Measurements from ENCODE around the gene IRX1.
A peak's percentile ranks its signal among the peaks of the same experiment; 100 is the strongest.

IRX1 gene

GRCh38 chr5:3595006-3595961, at the start of gene IRX1:
Gene IRX1, plus strand, starts transcription at chr5:3595832. Its CDS starts 274 bp downstream, at chr5:3596106.
- DNase-seq (ENCODE audit: low read depth): peak; percentile 18

- no peak for DNase-seq (ENCODE audit: low read depth)
Measured at GRCh38 chr5:3546028-3546427, 49.6 kb upstream of the IRX1 start.

- DNase-seq (ENCODE audit: low read depth): no peak
Measured at GRCh38 chr5:3564116-3564515, 31.5 kb upstream of the IRX1 start.

- DNase-seq (ENCODE audit: low read depth): no peak
Measured at GRCh38 chr5:3564827-3565518, 30.7 kb upstream of the IRX1 start.

GRCh38 chr5:3584724-3585531, 10.7 kb upstream of the IRX1 start:
- DNase-seq (ENCODE audit: low read depth): no peak

- DNase-seq (ENCODE audit: low read depth): no peak
Measured at GRCh38 chr5:3590161-3590966, 5.3 kb upstream of the IRX1 start.

- no peak for DNase-seq (ENCODE audit: low read depth)
Measured at GRCh38 chr5:3590967-3591900, 4.4 kb upstream of the IRX1 start.

- no peak for DNase-seq (ENCODE audit: low read depth)
Measured at GRCh38 chr5:3592298-3592697, 3.3 kb upstream of the IRX1 start.

- no peak for DNase-seq (ENCODE audit: low read depth)
Measured at GRCh38 chr5:3593771-3594509, 1.7 kb upstream of the IRX1 start.

GRCh38 chr5:3594510-3595005, 1.1 kb upstream of the IRX1 start:
- DNase-seq (ENCODE audit: low read depth): no peak

GRCh38 chr5:3596261-3596825, 711 bp downstream of the IRX1 start:
- DNase-seq (ENCODE audit: low read depth): no peak

GRCh38 chr5:3596857-3597166, 1.2 kb downstream of the IRX1 start:
- DNase-seq (ENCODE audit: low read depth): no peak

GRCh38 chr5:3597167-3598007, 1.8 kb downstream of the IRX1 start:
- DNase-seq (ENCODE audit: low read depth): no peak

GRCh38 chr5:3598207-3598606, 2.6 kb downstream of the IRX1 start:
- DNase-seq (ENCODE audit: low read depth): no peak

- DNase-seq (ENCODE audit: low read depth): no peak
Measured at GRCh38 chr5:3598769-3599211, 3.2 kb downstream of the IRX1 start.

GRCh38 chr5:3599226-3600105, 3.8 kb downstream of the IRX1 start:
- DNase-seq (ENCODE audit: low read depth): no peak

Measured in stromal cell of bone marrow (primary cell).